HG03280 (cell line): Measurements from ENCODE around the gene THAP7.
A peak's percentile ranks its signal among the peaks of the same experiment; 100 is the strongest.
"Not testable (repeated sequence)": the region's sequence is repeated elsewhere in the genome, so short reads cannot be mapped to it uniquely, and the experiment has no call there.

ENCODE experiments used
- ATAC-seq: cut with Tn5 transposase; IDR thresholded peaks from one replicate; pipeline ENCODE4 v1.9.1; 2021; ENCODE audit warnings: mild to moderate bottlenecking, moderate library complexity; ENCODE audit not compliant: unreplicated experiment

Gene THAP7

GRCh38 chr22:21001601-21002325 is at the start of gene THAP7:
Gene THAP7, minus strand, starts transcription at chr22:21002118. Its CDS starts 207 bp downstream, at chr22:21001911.
- ATAC-seq = peak; percentile 89

GRCh38 chr22:21051145-21051830 is 49.4 kb upstream of the THAP7 start:
- ATAC-seq = no peak

- ATAC-seq = not testable (repeated sequence)
Measured at GRCh38 chr22:21048965-21049364, 47.0 kb upstream of the THAP7 start.

GRCh38 chr22:21048448-21048847 is 46.5 kb upstream of the THAP7 start:
- not testable (repeated sequence) for ATAC-seq

GRCh38 chr22:21047730-21048129 is 45.8 kb upstream of the THAP7 start:
- ATAC-seq = no peak

GRCh38 chr22:21047035-21047661 is 45.2 kb upstream of the THAP7 start:
- ATAC-seq = no peak

- peak; percentile 86 for ATAC-seq
Measured at GRCh38 chr22:21045585-21046294, 43.8 kb upstream of the THAP7 start, which contains the start of gene LRRC74B. Gene LRRC74B, plus strand, starts transcription at chr22:21045946. Its CDS starts 41 bp downstream, at chr22:21045987.

- no peak for ATAC-seq
Measured at GRCh38 chr22:21044931-21045584, 43.1 kb upstream of the THAP7 start.

GRCh38 chr22:21043860-21044535 is 42.1 kb upstream of the THAP7 start:
- no peak for ATAC-seq

- ATAC-seq = no peak
Measured at GRCh38 chr22:21042978-21043859, 41.3 kb upstream of the THAP7 start.

- no peak for ATAC-seq
Measured at GRCh38 chr22:21041937-21042336, 40.0 kb upstream of the THAP7 start.

- not testable (repeated sequence) for ATAC-seq
Measured at GRCh38 chr22:21039158-21039557, 37.2 kb upstream of the THAP7 start.

- ATAC-seq = no peak
Measured at GRCh38 chr22:21038405-21038804, 36.5 kb upstream of the THAP7 start.

- ATAC-seq = no peak
Measured at GRCh38 chr22:21034989-21035388, 33.1 kb upstream of the THAP7 start.

- ATAC-seq = no peak
Measured at GRCh38 chr22:21033895-21034294, 32.0 kb upstream of the THAP7 start.

- ATAC-seq = no peak
Measured at GRCh38 chr22:21032868-21033688, 31.2 kb upstream of the THAP7 start.

- no peak for ATAC-seq
Measured at GRCh38 chr22:21032037-21032867, 30.3 kb upstream of the THAP7 start, which contains the start of gene SLC7A4. Gene SLC7A4, minus strand, starts transcription at chr22:21032561. Its CDS starts 749 bp downstream, at chr22:21031812.
